ENCODE measurements around the gene SHD. TPM values are rescaled to one million over a fixed set of nuclear protein-coding genes. Genes with fewer than 3 reads are reported as not detected.
A peak's percentile ranks its signal among the peaks of the same experiment; 100 is the strongest.

Gene SHD
- total and polyA plus RNA-seq, 2 of the 13 experiments (the other 11 are each of a cell fraction or from before 2014, with no cell fraction given) = 0.11 to 0.20 TPM

- TF ChIP-seq MAX (IDR thresholded peaks at IDR 0.05) (peak; percentile 58; the same call in 1 of the 2 replicates), ZNF414 (CRISPR knock-in tag; IDR thresholded peaks at IDR 0.05) (no peak), CHD2 (IDR thresholded peaks at IDR 0.05; ENCODE audit: low read depth, low read length) (no peak), ZNF562 (CRISPR knock-in tag; IDR thresholded peaks at IDR 0.05; ENCODE audit: borderline replicate concordance) (no peak), ZNF121 (CRISPR knock-in tag; IDR thresholded peaks at IDR 0.05) (0 out of 2 replicates have a peak, but pooled peaks have one; percentile 17), ZNF10 (CRISPR knock-in tag; IDR thresholded peaks at IDR 0.05; ENCODE audit: borderline replicate concordance, low read depth) (no peak), HNRNPL (IDR thresholded peaks at IDR 0.05; ENCODE audit: low read depth, low read length) (0 out of 2 replicates have a peak, but pooled peaks have one; percentile 26)
These were observed 10.9 kb upstream of the SHD start (continued) for GRCh38 chr19:4267901-4268815.

GRCh38 chr19:4268816-4269430 is 10.1 kb upstream of the SHD start:
- H3K79me2 ChIP-seq (ENCODE audit: insufficient read depth, low read length) = no peaks in the 10 kb centered on the region
- ChIA-PET POLR2A (interaction anchor here (0.7 to 2.8 kb wide), 8 partner anchors 15 to 189 kb away, joined by 3 to 23 read pairs (median 4); partner anchors contain the start of genes MPND, STAP2, UBXN6 and YJU2), CTCF (ENCODE audit: low intra/inter-chr PET ratio, low total read pairs) (interaction anchor here (3.2 kb wide), 1 partner anchor 84 kb away, joined by 41 read pairs; no protein-coding TSS in a partner anchor)
- no peak overlapping the region for H3K9ac ChIP-seq (ENCODE audit: insufficient read depth, low read depth, low read length)
- H3K4me3 ChIP-seq (replicated peaks in 1 of 3; ENCODE audit: insufficient read depth in 1 of 3, low read depth in 2 of 3, low read length in 3 of 3) = no peak overlapping the region
- H3K4me1 ChIP-seq (ENCODE audit: insufficient read depth, low read length) = peaks cover 20% of the 10 kb centered on the region
- BruUV-seq (replicated peaks) = no TSS peak
- H3K27me3 ChIP-seq (ENCODE audit: control insufficient read depth in 1 of 2, insufficient read depth in 2 of 2, low read length in 2 of 2) = no peaks in the 10 kb centered on the region
- ATAC-seq (peak; percentile 7; the same call in 1 of the 3 replicates), FAIRE-seq (peak; percentile 8), DNase-seq (ENCODE audit: low spot score) (no peak)
- 85% methylated on average over 10 of the region's 13 CpGs for WGBS (ENCODE audit: low lambda C conversion rate)
- in situ Hi-C loops (cut with HindIII; ENCODE audit: extremely low pct_ligation_motif_present, low pct_unique_long_range_greater_than_20kb) = loop anchor here (5.0 kb wide), 1 partner anchor 83 kb away; no protein-coding TSS in a partner anchor
- H3K27ac ChIP-seq (ENCODE audit: extremely low read length, insufficient read depth, low read length) = peak overlapping the region; percentile 73
- no peak overlapping the region for H3K4me2 ChIP-seq (ENCODE audit: low read depth, low read length)
- intact Hi-C loops (cut with micrococcal nuclease; ENCODE audit: unreplicated experiment) = loop anchor here (5.0 kb wide), 1 partner anchor 133 kb away; the partner anchor contains the start of genes CHAF1A and SH3GL1
- no peaks in the 10 kb centered on the region for H4K20me1 ChIP-seq (ENCODE audit: insufficient read depth, low read length)
- H3K36me3 ChIP-seq (replicated peaks in 1 of 2; ENCODE audit: control insufficient read depth in 1 of 2, insufficient read depth in 2 of 2, low read length in 2 of 2) = peaks cover 6 to 9% of the 10 kb centered on the region in 2 experiments; a peak in 3 of 5 replicates
- H2AFZ ChIP-seq (ENCODE audit: low read length) = no peak overlapping the region
- no peaks in the 10 kb centered on the region for H3K9me3 ChIP-seq (ENCODE audit: low read length)
- no peak for TF ChIP-seq MED8 (CRISPR knock-in tag; IDR thresholded peaks at IDR 0.05; ENCODE audit: insufficient replicate concordance)
- peak; percentile 36; the same call in 1 of the 2 replicates for TF ChIP-seq ZNF770 (CRISPR knock-in tag; IDR thresholded peaks at IDR 0.05)
- TF ChIP-seq CHCHD3 (CRISPR knock-in tag; IDR thresholded peaks at IDR 0.05) = no peak
- TF ChIP-seq ZNF549 (CRISPR knock-in tag; IDR thresholded peaks at IDR 0.05) = no peak
- TF ChIP-seq ARID5B (CRISPR knock-in tag; IDR thresholded peaks at IDR 0.05) = no peak
- TF ChIP-seq JUND (CRISPR knock-in tag; IDR thresholded peaks at IDR 0.05) = no peak
